GM19193 (cell line): ENCODE measurements around the gene USP27X.

Experiments
- POLR2A ChIP-seq: IDR thresholded peaks from 4 replicates; pipeline ENCODE4 v1.6.1; 2011; ENCODE audit not compliant: insufficient read depth, insufficient read length; ENCODE audit errors: extremely low read depth

Gene USP27X

GRCh38 chrX:49877397-49878101 is 1.7 kb upstream of the USP27X start:
- no peak for TF ChIP-seq POLR2A

DNA sequence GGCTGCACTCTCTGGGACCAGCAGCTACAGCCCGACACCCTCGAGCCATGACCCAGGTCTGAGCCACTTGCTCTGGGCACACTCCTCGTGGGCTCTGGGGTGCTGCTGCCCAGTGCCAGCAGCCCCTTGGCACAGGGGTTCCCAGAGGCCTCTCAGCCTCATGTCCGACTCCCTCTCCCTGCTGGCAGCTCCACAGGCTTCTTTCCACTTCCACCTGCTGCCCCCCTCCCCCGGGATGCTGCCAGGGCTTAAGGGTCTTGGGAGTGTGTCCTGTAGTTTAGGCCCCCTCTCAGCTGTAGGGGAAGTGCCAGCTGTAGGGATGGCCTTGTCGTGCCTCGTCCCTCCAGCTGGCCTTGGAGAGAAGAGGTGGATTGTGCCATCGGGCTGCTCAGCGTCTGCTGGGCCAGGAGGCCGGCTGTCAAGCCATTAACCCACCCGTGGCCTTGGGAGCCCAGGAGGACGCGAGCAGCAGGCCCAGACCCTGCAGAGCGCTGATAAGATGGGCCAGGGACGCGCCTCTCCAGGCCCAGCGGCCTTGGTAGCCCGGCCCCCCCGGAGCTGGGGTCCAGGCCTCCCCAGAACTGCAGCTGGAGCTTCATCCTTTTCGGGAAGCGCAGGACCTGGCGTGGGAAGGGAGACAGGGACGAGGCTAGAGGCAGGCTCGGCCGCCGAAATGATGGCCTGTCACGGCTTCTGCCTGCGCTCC is 1.0 kb upstream of the USP27X start:
- no peak for TF ChIP-seq POLR2A

DNA sequence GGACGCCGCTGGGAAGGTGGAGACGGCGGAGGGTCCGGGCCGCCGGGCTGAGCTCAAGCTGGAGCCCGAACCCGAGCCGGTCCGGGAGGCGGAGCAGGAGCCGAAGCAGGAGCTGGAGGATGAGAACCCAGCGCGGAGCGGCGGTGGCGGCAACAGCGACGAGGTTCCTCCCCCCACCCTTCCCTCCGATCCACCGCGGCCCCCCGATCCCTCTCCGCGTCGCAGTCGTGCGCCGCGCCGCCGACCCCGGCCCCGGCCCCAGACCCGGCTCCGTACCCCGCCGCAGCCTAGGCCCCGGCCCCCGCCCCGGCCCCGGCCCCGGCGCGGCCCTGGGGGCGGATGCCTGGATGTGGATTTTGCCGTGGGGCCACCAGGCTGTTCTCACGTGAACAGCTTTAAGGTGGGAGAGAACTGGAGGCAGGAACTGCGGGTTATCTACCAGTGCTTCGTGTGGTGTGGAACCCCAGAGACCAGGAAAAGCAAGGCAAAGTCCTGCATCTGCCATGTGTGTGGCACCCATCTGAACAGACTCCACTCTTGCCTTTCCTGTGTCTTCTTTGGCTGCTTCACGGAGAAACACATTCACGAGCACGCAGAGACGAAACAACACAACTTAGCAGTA is 483 bp downstream of the USP27X start:
- no peak for TF ChIP-seq POLR2A

GRCh38 chrX:49880668-49881067 is 1.4 kb downstream of the USP27X start:
- TF ChIP-seq POLR2A = no peak

GRCh38 chrX:49884290-49884862 is 5.1 kb downstream of the USP27X start:
- TF ChIP-seq POLR2A = no peak

DNA sequence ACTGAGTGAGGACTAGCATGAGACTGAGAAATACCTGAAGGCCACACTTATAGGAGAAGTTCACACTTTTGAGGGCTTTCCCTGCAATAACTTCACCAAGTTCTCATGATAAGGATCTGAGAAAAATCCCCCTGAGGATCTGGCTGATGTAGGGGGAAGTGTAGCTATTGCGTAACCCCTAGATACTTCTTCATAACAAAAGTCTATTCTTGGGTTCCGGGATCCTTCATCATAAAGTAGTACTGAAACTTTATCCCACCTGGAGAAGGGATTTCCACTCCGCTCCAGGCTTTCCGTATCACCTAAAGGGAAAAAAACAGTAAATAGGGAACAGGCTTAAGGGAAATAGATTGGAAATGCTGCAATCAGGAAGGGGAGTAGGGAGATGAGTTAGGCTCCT is 13.3 kb downstream of the USP27X start:
- TF ChIP-seq POLR2A = no peak

GRCh38 chrX:49896951-49897350 is 17.7 kb downstream of the USP27X start:
- no peak for TF ChIP-seq POLR2A

DNA sequence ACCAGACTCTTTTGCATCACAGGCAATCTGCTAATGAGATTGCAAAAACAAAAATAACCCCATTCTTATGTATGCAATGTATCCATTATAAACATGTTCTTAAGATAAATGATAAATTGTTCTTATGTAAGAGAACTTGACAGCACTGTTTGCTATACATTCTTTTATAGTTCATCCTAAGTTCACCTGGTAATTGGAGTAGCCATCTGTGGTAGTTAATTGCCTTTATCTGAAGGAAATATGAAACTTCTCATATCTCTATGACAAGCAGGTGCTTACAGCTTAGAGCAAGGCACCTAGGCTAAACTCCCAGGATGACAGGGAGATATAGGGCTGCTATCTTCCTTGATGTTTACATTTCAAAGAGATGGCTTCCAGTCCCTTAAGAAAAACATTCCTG is 21.8 kb downstream of the USP27X start:
- no peak for TF ChIP-seq POLR2A

- no peak for TF ChIP-seq POLR2A
Measured at GRCh38 chrX:49910344-49910743, 31.1 kb downstream of the USP27X start.

GRCh38 chrX:49912086-49912485 is 32.8 kb downstream of the USP27X start:
- no peak for TF ChIP-seq POLR2A

DNA sequence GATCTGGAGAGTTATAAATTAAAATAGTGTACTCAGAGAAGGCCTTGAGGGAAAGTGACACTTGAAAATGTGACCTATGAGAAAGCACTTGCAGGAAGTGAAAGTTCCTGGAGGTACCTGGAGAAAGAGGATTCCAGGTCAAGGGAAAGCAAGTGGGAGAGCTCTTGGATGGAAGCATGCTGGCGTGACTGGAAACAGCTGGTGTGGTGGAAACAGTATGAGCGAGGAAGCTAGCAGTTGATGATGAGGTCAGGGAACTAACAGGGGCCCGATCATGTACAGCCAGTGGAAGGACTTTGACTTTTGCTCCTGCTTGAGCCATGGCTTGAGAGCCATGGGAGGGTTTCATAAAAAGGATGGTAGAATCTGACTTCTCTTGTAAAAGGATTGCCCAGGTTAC is 33.6 kb downstream of the USP27X start:
- no peak for TF ChIP-seq POLR2A

DNA sequence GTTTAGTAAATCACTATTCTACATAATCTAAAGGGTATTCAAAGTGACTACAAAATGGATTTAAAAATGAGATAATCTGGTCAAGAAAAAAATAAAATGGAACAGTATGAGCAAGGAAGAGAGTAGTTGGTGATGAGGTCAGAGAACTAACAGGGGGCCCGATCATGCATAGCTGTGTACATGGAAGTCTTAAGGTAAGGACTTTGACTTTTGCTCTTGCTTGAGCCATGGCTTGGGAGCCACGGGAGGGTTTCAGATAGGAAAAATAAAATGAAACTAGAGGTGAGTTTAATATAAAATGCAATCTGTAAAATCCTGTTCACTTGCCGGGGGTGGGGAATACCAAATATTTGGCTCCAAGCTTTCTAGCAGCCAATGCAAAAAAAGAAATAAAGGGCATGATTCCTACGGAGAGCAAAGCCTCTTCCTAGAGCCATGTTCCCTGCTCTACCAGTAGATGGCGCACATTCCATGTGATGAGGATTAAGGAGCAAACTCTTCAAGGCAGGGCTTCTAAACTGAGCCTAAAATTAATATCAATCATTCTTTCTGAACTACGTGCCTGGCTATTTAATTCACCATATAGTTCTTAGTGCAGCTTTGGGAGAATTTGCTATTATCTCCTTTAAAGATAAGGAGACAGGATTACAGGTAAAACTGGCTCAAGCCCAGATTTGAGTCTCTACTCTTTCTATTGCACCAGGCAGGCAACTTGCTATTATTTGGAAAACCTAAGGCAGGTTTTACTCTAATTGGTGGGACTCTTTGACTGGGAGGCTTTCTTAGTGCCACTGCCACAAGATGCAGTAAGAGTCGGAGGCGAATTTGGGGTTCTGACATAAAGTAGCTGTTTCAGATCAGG is 36.3 kb downstream of the USP27X start:
- no peak for TF ChIP-seq POLR2A

GRCh38 chrX:49919617-49920016 is 40.3 kb downstream of the USP27X start:
- TF ChIP-seq POLR2A = no peak

- no peak for TF ChIP-seq POLR2A
Measured at GRCh38 chrX:49921109-49921508, 41.8 kb downstream of the USP27X start.
